ENCODE data around the gene TMBIM1.

DNA sequence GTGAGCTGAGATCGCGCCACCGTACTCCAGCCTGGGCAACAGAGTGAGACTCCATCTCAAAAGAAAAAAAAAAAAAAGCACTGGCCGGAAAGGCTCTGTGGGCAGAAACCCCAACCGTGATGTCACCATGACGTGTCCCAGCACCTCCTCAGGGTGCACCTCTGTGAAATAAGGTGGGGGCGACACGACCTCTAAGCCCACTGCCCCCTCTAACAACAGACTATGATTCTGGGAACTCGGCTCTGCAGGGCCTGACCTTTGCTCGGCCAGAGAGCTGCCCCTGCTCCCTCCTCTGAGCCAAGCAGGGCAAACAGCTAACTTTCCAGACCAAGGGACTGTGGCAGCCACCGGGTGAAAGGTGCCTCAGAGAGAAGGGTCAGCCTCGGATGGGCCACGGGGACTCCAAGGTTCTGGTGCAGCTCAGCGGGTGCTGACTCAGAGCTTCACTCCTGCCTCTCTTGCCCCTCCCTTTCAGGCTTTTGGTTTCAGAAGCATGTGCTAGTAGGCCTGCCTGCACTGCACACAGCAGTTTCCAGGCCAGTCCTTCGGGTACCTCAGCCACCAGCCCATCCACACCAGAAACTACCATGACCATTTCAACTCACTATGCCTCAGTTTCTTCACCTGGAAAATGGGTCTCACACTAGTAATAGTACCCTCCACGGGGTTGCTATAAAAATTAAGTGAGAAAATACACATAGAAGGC, 8.0 kb downstream of the TMBIM1 start:
- TF ChIP-seq, protein P1, sequence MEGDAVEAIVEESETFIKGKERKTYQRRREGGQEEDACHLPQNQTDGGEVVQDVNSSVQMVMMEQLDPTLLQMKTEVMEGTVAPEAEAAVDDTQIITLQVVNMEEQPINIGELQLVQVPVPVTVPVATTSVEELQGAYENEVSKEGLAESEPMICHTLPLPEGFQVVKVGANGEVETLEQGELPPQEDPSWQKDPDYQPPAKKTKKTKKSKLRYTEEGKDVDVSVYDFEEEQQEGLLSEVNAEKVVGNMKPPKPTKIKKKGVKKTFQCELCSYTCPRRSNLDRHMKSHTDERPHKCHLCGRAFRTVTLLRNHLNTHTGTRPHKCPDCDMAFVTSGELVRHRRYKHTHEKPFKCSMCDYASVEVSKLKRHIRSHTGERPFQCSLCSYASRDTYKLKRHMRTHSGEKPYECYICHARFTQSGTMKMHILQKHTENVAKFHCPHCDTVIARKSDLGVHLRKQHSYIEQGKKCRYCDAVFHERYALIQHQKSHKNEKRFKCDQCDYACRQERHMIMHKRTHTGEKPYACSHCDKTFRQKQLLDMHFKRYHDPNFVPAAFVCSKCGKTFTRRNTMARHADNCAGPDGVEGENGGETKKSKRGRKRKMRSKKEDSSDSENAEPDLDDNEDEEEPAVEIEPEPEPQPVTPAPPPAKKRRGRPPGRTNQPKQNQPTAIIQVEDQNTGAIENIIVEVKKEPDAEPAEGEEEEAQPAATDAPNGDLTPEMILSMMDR (IDR thresholded peaks at IDR 0.05; ENCODE audit: insufficient read depth, low read length, poor library complexity, severe bottlenecking), result no peak
- no peak for TF ChIP-seq EZH2phosphoT487 (conservative IDR thresholded peaks at IDR 0.05; ENCODE audit: low read length)
